Mucosa of stomach (tissue), 1 donor: Measurements from ENCODE around the gene RAD23A.
"Not testable (repeated sequence)": the region's sequence is repeated elsewhere in the genome, so short reads cannot be mapped to it uniquely, and the experiment has no call there.

Experiments
- H3K27me3 ChIP-seq: one replicate; pipeline ENCODE4 v1.7.0; 2013; ENCODE audit warnings: mild to moderate bottlenecking, low read length; ENCODE audit not compliant: control insufficient read depth, insufficient read depth
- H3K36me3 ChIP-seq: one replicate; pipeline ENCODE4 v1.7.0; 2013; ENCODE audit warnings: low read length; ENCODE audit not compliant: control insufficient read depth, insufficient read depth
- H3K4me1 ChIP-seq: one replicate; pipeline ENCODE4 v1.7.0; 2013; ENCODE audit warnings: mild to moderate bottlenecking, low read length; ENCODE audit not compliant: control insufficient read depth, insufficient read depth
- H3K4me3 ChIP-seq: one replicate; pipeline ENCODE4 v1.7.0; 2013; ENCODE audit warnings: low read length
- H3K9ac ChIP-seq: one replicate; pipeline ENCODE4 v1.7.0; 2013; ENCODE audit warnings: mild to moderate bottlenecking, low read length, moderate library complexity
- H3K9me3 ChIP-seq: one replicate; pipeline ENCODE4 v1.7.0; 2013; ENCODE audit warnings: mild to moderate bottlenecking, low read length, moderate library complexity; ENCODE audit not compliant: control insufficient read depth
- donor health status: Pancreatic carcinoma.

The RAD23A gene

GRCh38 chr19:12952488-12953137 is 7.0 kb downstream of the RAD23A start:
- H3K9ac ChIP-seq: no peak overlapping the region
- no peak overlapping the region for H3K4me3 ChIP-seq
- peaks cover 19% of the 10 kb centered on the region for H3K4me1 ChIP-seq
- H3K9me3 ChIP-seq: no peaks in the 10 kb centered on the region
- no peaks in the 10 kb centered on the region for H3K27me3 ChIP-seq
- peaks cover 15% of the 10 kb centered on the region for H3K36me3 ChIP-seq

- H3K36me3 ChIP-seq: peaks cover 15% of the 10 kb centered on the region
- H3K4me1 ChIP-seq: peaks cover 14% of the 10 kb centered on the region
- H3K9me3 ChIP-seq: no peaks in the 10 kb centered on the region
Measured at GRCh38 chr19:12953138-12953798, 7.6 kb downstream of the RAD23A start.

GRCh38 chr19:12953799-12954611 is 8.3 kb downstream of the RAD23A start:
- Histone ChIP-seq H3K36me3 (peaks cover 11% of the 10 kb centered on the region), H3K9me3 (no peaks in the 10 kb centered on the region), H3K4me1 (peaks cover 14% of the 10 kb centered on the region), H3K9ac (no peak overlapping the region), H3K27me3 (no peaks in the 10 kb centered on the region), H3K4me3 (no peak overlapping the region)

More at GRCh38 chr19:12953138-12953798, 7.6 kb downstream of the RAD23A start:
- Histone ChIP-seq H3K9ac (no peak overlapping the region), H3K27me3 (no peaks in the 10 kb centered on the region), H3K4me3 (no peak overlapping the region)

GRCh38 chr19:12954612-12954962 is 8.9 kb downstream of the RAD23A start:
- Histone ChIP-seq H3K27me3 (no peaks in the 10 kb centered on the region), H3K9ac (no peak overlapping the region), H3K36me3 (peaks cover 6% of the 10 kb centered on the region), H3K4me1 (peaks cover 14% of the 10 kb centered on the region), H3K4me3 (no peak overlapping the region), H3K9me3 (no peaks in the 10 kb centered on the region)

- peaks cover 14% of the 10 kb centered on the region for H3K4me1 ChIP-seq
- not testable (repeated sequence) for H3K9me3 ChIP-seq, H3K27me3 ChIP-seq, H3K9ac ChIP-seq, H3K36me3 ChIP-seq, H3K4me3 ChIP-seq
Measured at GRCh38 chr19:12955575-12955974, 9.9 kb downstream of the RAD23A start.

GRCh38 chr19:12955996-12956395 is 10.3 kb downstream of the RAD23A start:
- no peaks in the 10 kb centered on the region for H3K9me3 ChIP-seq
- no peaks in the 10 kb centered on the region for H3K36me3 ChIP-seq
- H3K9ac ChIP-seq: peak overlapping the region; percentile 55
- H3K4me3 ChIP-seq: no peak overlapping the region
- peaks cover 14% of the 10 kb centered on the region for H3K4me1 ChIP-seq
- H3K27me3 ChIP-seq: no peaks in the 10 kb centered on the region

- Histone ChIP-seq H3K36me3 (no peaks in the 10 kb centered on the region), H3K4me1 (peaks cover 14% of the 10 kb centered on the region), H3K4me3 (no peak within 1 kb of the TSS), H3K9ac (peak within 1 kb of the TSS; percentile 55), H3K9me3 (no peaks in the 10 kb centered on the region), H3K27me3 (no peaks in the 10 kb centered on the region)
Measured at GRCh38 chr19:12956446-12957388, 11.1 kb downstream of the RAD23A start, which contains the start of gene GADD45GIP1. GADD45GIP1 (minus strand) TSS chr19:12957223; CDS start chr19:12957212, 11 bp downstream.

- not testable (repeated sequence) for H3K4me3 ChIP-seq, H3K36me3 ChIP-seq, H3K9me3 ChIP-seq, H3K27me3 ChIP-seq
- H3K4me1 ChIP-seq: peaks cover 14% of the 10 kb centered on the region
- peak overlapping the region; percentile 55 for H3K9ac ChIP-seq
Measured at GRCh38 chr19:12957389-12957952, 11.8 kb downstream of the RAD23A start.

GRCh38 chr19:12959481-12959880 is 13.8 kb downstream of the RAD23A start:
- no peak overlapping the region for H3K9ac ChIP-seq
- H3K27me3 ChIP-seq: no peaks in the 10 kb centered on the region
- no peak overlapping the region for H3K4me3 ChIP-seq
- no peaks in the 10 kb centered on the region for H3K36me3 ChIP-seq
- H3K4me1 ChIP-seq: peaks cover 9% of the 10 kb centered on the region
- H3K9me3 ChIP-seq: no peaks in the 10 kb centered on the region

- H3K4me3 ChIP-seq: no peak overlapping the region
- H3K9ac ChIP-seq: peak overlapping the region; percentile 8
- H3K36me3 ChIP-seq: no peaks in the 10 kb centered on the region
- H3K27me3 ChIP-seq: no peaks in the 10 kb centered on the region
- no peaks in the 10 kb centered on the region for H3K9me3 ChIP-seq
- no peaks in the 10 kb centered on the region for H3K4me1 ChIP-seq
Measured at GRCh38 chr19:12965017-12965811, 19.6 kb downstream of the RAD23A start.

GRCh38 chr19:12965812-12966135 is 20.1 kb downstream of the RAD23A start:
- Histone ChIP-seq H3K36me3 (no peaks in the 10 kb centered on the region), H3K27me3 (no peaks in the 10 kb centered on the region), H3K9ac (peak overlapping the region; percentile 8), H3K4me1 (no peaks in the 10 kb centered on the region), H3K9me3 (no peaks in the 10 kb centered on the region), H3K4me3 (no peak overlapping the region)
